AML-193 (cell line): ENCODE data around the gene SLC29A2.
"Not testable (repeated sequence)": the region's sequence is repeated elsewhere in the genome, so short reads cannot be mapped to it uniquely, and the experiment has no call there.

Experiments
- DNase-seq, 2 experiments: peaks; one replicate each; lab custom pipeline; 2025; lab: John Stamatoyannopoulos, UW

Gene SLC29A2

DNA sequence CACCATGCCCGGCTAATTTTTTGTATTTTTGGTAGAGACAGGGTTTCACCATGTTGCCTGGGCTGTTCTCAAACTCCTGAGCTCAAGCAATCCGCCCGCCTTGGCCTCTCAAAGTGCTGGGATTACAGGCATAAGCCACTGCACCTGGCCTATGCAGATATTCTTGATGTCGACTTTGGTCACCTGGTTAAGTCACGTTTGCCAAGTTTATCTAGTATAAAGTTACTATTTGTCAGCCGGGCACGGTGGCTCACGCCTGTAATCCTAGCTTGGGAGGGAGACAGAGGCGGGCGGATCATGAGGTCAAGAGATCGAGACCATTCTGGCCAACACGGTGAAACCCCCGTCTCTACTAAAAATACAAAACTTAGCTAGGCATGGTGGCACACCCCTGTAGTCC lies 12.8 kb upstream of the SLC29A2 start:
- not testable (repeated sequence) for DNase-seq

DNA sequence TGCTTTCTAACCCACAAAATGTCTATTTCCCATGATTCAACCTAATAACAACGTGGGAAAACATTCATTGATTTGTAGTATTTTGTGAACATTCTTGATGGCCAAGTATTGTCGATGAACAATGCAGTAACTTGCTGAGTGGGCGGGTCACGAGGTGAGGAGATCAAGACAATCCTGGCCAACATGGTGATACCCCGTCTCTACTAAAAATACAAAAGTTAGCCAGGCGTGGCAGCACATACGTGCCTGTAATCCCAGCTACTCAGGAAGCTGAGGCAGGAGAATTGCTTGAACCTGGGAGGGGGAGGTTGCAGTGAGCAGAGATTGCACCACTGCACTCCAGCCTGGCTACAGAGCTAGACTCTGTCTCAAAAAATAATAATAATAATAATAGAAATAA lies 8.7 kb upstream of the SLC29A2 start:
- DNase-seq = not testable (repeated sequence)

DNA sequence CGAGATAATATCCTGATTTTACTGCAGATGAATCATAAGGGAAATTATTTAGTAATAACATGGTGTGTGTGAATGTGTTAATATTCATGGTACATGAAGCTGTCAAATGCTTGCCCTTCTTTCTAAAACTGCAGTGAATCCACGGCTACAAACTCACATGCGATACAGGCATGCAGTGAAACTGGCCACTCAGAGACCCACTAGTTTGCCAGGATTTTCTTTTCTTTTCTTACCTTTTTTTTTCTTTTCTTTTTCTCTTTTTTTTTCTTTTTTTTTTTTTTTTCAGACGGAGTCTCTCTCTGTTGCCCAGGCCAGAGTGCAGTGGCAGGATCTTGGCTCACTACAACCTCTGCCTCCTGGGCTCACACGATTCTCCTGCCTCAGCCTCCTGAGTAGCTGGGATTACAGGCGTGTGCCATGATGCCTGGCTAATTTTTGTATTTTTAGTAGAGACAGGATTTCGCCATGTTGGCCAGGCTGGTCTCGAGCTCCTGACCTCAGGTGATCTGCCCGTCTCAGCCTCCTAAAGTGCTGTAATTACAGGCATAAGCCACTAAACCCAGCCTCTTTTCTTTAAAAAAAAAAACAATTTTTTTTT lies 2.2 kb upstream of the SLC29A2 start:
- not testable (repeated sequence) for DNase-seq

GRCh38 chr11:66373265-66373664 lies 1.7 kb upstream of the SLC29A2 start:
- no peak for DNase-seq

DNA sequence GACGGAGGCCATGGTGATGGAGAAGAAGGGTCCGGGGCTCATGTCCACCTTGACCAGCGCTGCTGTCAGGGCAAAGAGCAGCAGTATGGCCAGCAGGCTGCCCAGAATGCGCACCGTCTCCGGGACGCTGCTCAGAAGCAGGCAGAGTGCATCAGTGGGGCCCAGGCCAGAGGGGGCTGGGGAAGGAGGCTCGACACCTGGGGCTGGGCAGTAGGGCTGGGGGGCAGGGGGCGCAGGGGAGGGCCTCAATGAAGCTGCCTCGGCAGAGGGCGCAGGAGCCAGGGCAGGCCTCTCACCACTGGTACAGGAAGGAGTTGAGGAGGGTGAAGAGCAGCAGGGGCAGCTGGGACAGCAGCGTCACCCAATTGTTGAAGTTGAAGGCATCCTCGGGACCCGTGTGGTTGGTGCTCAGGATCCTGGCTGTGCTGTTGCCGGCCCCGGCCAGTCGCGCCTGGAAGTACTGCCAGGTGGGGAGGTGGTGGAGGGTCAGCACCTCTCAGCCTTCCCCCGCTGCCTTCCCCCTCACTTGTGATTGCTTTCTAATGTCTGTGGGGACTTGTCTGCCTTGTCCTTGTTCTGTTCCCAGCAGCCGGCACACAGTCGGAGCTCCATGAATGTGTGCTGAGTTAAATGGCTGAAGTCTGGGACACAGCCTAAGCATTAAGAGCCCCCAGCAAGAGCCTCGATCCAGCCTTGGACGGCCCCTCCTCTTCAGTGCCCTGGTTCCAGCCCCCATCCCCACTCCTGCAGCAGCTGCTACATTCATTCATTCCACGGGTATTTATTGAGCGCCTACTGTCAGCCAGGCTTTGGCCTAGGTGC lies 2.3 kb downstream of the SLC29A2 start:
- no peak for DNase-seq

- DNase-seq = no peak
Measured at GRCh38 chr11:66368484-66368883, 3.1 kb downstream of the SLC29A2 start.

DNA sequence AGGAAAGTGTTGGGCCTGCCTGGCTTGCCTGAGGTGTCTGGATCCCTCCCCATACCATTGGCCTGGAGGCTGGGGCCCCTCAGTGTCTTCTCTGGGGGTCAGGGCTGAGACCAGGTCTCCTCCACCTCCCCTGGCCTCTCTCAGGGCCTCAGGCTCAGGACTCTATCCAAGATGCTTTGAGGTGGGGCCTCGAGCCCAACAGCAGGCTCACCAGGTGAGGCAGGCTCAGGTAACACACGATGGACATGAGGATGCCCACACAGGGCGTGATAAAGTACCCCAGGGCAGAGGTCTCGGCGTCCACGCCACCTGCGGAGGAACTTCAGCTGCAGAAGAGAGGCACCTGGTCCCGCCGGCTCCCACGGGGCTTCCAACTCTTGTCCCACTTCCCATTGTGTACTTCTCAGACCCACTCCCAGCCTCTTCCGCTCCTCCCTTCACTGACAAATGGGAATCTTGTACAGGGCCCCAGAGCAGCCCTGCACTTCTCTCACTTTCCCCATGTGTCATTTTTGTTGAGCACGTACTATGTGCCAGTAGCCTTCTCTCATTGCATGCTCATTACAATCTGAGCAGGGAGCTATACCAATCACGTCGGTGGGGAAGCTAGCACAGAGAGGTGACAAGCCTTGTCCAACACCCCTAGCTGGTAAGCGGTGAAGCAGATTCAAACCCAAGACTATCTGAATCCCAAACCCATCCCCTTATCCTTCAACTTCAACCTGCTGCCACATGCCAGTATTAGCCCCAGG lies 3.8 kb downstream of the SLC29A2 start:
- DNase-seq = no peak

GRCh38 chr11:66366844-66367477 lies 4.6 kb downstream of the SLC29A2 start:
- DNase-seq = no peak

- no peak for DNase-seq
Measured at GRCh38 chr11:66365711-66366619, 5.6 kb downstream of the SLC29A2 start.

DNA sequence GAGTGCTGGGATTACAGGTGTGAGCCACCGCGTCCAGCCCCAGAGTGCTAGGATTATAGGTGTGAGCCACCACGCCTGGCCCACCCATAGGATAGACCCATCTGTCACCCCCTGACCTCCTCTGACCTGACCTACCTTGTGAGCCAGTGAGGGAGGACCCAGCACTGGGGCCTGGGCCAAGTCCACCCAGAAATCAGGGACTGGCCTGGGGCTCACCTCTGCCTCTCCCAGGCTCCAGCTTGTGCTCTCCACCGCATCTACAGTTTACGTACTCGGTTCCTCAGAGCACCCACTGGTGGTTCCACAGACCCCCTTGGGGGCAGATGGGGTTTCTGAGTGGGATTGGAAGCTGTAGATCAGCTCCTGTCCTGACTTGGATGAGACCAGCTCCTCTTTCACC lies 6.4 kb downstream of the SLC29A2 start:
- DNase-seq = no peak

- DNase-seq = peak in 1 of 2 experiments; percentile 3
Measured at GRCh38 chr11:66363805-66364535, 7.6 kb downstream of the SLC29A2 start.

DNA sequence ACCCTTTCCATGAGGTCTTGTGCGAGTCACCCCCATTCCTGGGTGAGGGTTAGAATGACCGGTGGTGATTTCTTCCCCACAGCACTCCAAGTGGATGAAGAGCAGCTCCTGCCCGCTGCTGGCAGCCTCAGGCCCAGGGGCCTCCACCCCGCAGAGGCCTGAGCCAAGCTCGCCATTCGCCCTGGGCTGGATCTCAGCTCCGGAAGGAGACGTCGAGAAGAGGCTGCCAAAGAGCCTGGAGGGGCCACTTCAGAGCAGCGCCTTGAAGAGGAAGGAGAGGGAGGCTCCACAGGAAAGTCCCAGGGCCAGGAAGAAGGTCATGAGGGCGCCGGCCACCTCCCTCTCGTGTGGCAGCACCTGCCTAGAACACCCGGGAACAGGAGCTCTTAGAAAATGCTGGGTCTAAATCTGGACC lies 8.4 kb downstream of the SLC29A2 start:
- DNase-seq = no peak

GRCh38 chr11:66362481-66363147 lies 8.9 kb downstream of the SLC29A2 start:
- no peak for DNase-seq

GRCh38 chr11:66361502-66361941 lies 10.0 kb downstream of the SLC29A2 start:
- no peak for DNase-seq

GRCh38 chr11:66360406-66361073 lies 11.0 kb downstream of the SLC29A2 start:
- no peak for DNase-seq

DNA sequence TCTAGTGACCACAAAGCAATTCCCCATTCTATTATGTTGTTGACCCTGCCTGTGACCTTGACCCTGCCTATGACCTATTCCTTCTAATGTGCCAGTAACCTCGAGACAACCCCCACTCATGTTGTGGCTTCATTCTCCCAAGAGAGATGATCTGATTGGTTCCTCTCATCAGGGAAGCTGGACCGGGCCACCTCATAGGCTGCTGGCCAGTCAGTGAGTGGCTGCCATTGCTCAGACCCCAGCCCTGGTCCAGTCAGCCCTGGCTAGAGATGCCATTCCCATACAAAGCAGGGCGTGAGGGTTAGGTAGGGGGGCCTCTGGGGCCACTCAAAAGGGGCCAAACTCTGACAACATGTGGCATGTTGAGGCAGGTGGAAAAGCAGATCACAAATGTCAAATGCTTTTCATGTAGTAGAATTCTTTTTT lies 11.9 kb downstream of the SLC29A2 start:
- DNase-seq = no peak

GRCh38 chr11:66350560-66351235 lies 20.9 kb downstream of the SLC29A2 start:
- not testable (repeated sequence) for DNase-seq

GRCh38 chr11:66349084-66349386 lies 22.5 kb downstream of the SLC29A2 start:
- DNase-seq = no peak
